Non-pigmented ciliary epithelial cell (primary cell): ENCODE measurements around the gene PRICKLE3.
"Not testable (repeated sequence)": the region's sequence is repeated elsewhere in the genome, so short reads cannot be mapped to it uniquely, and the experiment has no call there.

Experiments
- DNase-seq: peaks from one replicate; pipeline ENCODE4 v3.0.0-alpha.2; 2010; ENCODE audit warnings: low read depth

Gene PRICKLE3

GRCh38 chrX:49155900-49156837, 30.0 kb downstream of the PRICKLE3 start:
- DNase-seq = no peak

- DNase-seq = no peak
Measured at GRCh38 chrX:49155243-49155899, 30.8 kb downstream of the PRICKLE3 start.

GRCh38 chrX:49153467-49153866, 32.7 kb downstream of the PRICKLE3 start:
- DNase-seq = no peak

- not testable (repeated sequence) for DNase-seq
Measured at GRCh38 chrX:49149291-49149690, 36.9 kb downstream of the PRICKLE3 start.

- DNase-seq = not testable (repeated sequence)
Measured at GRCh38 chrX:49148390-49149100, 37.6 kb downstream of the PRICKLE3 start.

GRCh38 chrX:49147936-49148335, 38.2 kb downstream of the PRICKLE3 start:
- no peak for DNase-seq

GRCh38 chrX:49147282-49147681, 38.9 kb downstream of the PRICKLE3 start:
- no peak for DNase-seq

GRCh38 chrX:49143154-49143553, 43.0 kb downstream of the PRICKLE3 start:
- not testable (repeated sequence) for DNase-seq

GRCh38 chrX:49142264-49142663, 43.9 kb downstream of the PRICKLE3 start:
- not testable (repeated sequence) for DNase-seq

- no peak for DNase-seq
Measured at GRCh38 chrX:49139713-49140112, 46.5 kb downstream of the PRICKLE3 start.

GRCh38 chrX:49137492-49137891, 48.7 kb downstream of the PRICKLE3 start:
- no peak for DNase-seq

- no peak for DNase-seq
Measured at GRCh38 chrX:49133759-49134158, 52.4 kb downstream of the PRICKLE3 start.

DNA sequence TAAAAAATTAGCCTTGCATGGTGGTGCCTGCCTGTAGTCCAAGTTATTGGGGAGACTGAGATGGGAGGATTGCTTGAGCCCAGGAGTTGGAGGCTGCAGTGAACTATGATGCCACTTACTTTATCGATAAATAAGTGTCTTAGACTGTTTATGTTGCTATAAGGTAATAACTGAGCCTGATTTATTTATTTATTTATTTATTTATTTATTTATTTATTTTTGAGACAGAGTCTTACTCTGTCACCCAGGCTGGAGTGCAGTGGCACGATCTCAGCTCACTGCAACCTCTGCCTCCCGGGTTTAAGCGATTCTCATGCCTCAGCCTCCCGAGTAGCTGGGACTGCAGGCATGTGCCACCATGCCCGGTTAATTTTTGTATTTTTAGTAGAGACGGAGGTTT, 53.9 kb downstream of the PRICKLE3 start:
- DNase-seq = not testable (repeated sequence)

DNA sequence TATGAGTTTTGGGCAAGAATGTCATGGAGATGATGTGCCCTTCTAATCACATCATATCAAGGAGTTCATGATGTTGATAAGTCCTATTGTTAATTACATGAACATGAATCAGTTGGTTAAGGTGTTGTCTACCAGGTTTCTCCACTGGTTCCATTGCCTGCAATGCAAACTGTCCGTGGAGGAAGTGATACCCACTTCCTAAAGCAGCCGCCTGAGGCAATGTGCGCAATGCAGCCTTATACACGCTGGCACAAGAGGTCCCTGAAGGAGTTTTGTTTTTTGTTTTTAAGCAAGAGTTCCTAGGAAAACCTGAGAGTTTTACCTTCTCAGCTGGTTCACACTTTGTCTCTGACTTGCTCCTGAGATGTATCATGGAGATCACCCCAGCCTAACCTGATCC, 56.7 kb downstream of the PRICKLE3 start:
- DNase-seq = no peak

GRCh38 chrX:49127742-49128258, 58.4 kb downstream of the PRICKLE3 start:
- DNase-seq = not testable (repeated sequence)
